ENCODE results near the gene TRIM14. TPM values are rescaled to one million over a fixed set of nuclear protein-coding genes. Genes with fewer than 3 reads are reported as not detected.
"Not testable (repeated sequence)": the region's sequence is repeated elsewhere in the genome, so short reads cannot be mapped to it uniquely, and the experiment has no call there.

The TRIM14 gene
- total RNA-seq, 1 experiment from 2014 or later: 11.9 TPM

DNA sequence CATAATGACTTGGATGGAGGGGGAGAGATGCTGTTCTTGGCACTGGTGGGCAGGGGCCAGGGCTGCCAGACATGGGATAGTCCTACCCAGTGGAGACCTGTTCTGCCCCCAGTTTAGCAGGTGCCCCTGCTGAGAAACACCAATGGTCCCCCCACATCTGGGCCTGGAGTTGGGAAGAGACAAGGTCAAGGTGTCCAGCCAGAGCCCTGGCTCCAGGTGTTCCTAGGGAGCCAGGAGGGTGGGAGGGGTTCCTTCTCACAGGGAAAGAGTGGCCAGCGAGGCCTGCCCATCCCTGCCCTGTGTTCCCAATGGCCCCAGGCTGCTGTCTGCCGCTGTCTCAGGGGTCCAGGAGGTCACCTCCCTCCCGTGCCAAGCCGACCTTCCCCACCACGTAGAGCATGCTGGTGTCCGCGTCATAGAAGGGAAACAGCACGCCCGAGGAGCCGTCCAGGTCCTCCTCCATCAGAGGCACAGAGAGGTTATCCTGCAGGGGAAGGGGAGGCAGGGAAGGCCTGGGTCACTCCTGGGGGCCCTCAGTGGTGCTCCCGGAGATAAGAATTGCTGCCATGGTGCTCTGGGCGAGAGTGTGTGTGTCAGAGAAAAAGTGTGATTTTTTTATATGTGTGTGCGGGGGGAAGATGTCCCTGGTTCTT, 11.7 kb upstream of the TRIM14 start:
- no peak for TF ChIP-seq RELA (CRISPR knock-in tag; IDR thresholded peaks at IDR 0.05; ENCODE audit: borderline replicate concordance)
- TF ChIP-seq, protein P1, sequence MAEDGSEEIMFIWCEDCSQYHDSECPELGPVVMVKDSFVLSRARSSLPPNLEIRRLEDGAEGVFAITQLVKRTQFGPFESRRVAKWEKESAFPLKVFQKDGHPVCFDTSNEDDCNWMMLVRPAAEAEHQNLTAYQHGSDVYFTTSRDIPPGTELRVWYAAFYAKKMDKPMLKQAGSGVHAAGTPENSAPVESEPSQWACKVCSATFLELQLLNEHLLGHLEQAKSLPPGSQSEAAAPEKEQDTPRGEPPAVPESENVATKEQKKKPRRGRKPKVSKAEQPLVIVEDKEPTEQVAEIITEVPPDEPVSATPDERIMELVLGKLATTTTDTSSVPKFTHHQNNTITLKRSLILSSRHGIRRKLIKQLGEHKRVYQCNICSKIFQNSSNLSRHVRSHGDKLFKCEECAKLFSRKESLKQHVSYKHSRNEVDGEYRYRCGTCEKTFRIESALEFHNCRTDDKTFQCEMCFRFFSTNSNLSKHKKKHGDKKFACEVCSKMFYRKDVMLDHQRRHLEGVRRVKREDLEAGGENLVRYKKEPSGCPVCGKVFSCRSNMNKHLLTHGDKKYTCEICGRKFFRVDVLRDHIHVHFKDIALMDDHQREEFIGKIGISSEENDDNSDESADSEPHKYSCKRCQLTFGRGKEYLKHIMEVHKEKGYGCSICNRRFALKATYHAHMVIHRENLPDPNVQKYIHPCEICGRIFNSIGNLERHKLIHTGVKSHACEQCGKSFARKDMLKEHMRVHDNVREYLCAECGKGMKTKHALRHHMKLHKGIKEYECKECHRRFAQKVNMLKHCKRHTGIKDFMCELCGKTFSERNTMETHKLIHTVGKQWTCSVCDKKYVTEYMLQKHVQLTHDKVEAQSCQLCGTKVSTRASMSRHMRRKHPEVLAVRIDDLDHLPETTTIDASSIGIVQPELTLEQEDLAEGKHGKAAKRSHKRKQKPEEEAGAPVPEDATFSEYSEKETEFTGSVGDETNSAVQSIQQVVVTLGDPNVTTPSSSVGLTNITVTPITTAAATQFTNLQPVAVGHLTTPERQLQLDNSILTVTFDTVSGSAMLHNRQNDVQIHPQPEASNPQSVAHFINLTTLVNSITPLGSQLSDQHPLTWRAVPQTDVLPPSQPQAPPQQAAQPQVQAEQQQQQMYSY (CRISPR knock-in tag; IDR thresholded peaks at IDR 0.05): no peak
- TF ChIP-seq ZNF671 (CRISPR knock-in tag; IDR thresholded peaks at IDR 0.05): no peak
- TF ChIP-seq RORB (CRISPR knock-in tag; IDR thresholded peaks at IDR 0.05): no peak
- TF ChIP-seq JUN (CRISPR knock-in tag; IDR thresholded peaks at IDR 0.05): no peak
- TF ChIP-seq CBFB (CRISPR knock-in tag; IDR thresholded peaks at IDR 0.05; ENCODE audit: low read depth): no peak
- TF ChIP-seq, protein P2, sequence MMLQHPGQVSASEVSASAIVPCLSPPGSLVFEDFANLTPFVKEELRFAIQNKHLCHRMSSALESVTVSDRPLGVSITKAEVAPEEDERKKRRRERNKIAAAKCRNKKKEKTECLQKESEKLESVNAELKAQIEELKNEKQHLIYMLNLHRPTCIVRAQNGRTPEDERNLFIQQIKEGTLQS (CRISPR knock-in tag; conservative IDR thresholded peaks at IDR 0.05): no peak
- TF ChIP-seq TEAD4 (CRISPR knock-in tag; IDR thresholded peaks at IDR 0.05): no peak
- TF ChIP-seq, protein P3, sequence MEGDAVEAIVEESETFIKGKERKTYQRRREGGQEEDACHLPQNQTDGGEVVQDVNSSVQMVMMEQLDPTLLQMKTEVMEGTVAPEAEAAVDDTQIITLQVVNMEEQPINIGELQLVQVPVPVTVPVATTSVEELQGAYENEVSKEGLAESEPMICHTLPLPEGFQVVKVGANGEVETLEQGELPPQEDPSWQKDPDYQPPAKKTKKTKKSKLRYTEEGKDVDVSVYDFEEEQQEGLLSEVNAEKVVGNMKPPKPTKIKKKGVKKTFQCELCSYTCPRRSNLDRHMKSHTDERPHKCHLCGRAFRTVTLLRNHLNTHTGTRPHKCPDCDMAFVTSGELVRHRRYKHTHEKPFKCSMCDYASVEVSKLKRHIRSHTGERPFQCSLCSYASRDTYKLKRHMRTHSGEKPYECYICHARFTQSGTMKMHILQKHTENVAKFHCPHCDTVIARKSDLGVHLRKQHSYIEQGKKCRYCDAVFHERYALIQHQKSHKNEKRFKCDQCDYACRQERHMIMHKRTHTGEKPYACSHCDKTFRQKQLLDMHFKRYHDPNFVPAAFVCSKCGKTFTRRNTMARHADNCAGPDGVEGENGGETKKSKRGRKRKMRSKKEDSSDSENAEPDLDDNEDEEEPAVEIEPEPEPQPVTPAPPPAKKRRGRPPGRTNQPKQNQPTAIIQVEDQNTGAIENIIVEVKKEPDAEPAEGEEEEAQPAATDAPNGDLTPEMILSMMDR (IDR thresholded peaks at IDR 0.05): no peak
- TF ChIP-seq SMAD4 (CRISPR knock-in tag; IDR thresholded peaks at IDR 0.05): no peak
- no peak for TF ChIP-seq SP1 (CRISPR knock-in tag; conservative IDR thresholded peaks at IDR 0.05)
- no peak for TF ChIP-seq GRHL2 (CRISPR knock-in tag; IDR thresholded peaks at IDR 0.05; ENCODE audit: insufficient replicate concordance, severe bottlenecking)
- no peak for TF ChIP-seq KAT7 (CRISPR knock-in tag; IDR thresholded peaks at IDR 0.05; ENCODE audit: borderline replicate concordance)
- no peak for TF ChIP-seq ZNF396 (CRISPR knock-in tag; IDR thresholded peaks at IDR 0.05; ENCODE audit: borderline replicate concordance)
- no peak for TF ChIP-seq CREB1 (CRISPR knock-in tag; IDR thresholded peaks at IDR 0.05)
- no peak for TF ChIP-seq NR3C1 (CRISPR knock-in tag; conservative IDR thresholded peaks at IDR 0.05; ENCODE audit: low read depth)
- TF ChIP-seq, protein P4, sequence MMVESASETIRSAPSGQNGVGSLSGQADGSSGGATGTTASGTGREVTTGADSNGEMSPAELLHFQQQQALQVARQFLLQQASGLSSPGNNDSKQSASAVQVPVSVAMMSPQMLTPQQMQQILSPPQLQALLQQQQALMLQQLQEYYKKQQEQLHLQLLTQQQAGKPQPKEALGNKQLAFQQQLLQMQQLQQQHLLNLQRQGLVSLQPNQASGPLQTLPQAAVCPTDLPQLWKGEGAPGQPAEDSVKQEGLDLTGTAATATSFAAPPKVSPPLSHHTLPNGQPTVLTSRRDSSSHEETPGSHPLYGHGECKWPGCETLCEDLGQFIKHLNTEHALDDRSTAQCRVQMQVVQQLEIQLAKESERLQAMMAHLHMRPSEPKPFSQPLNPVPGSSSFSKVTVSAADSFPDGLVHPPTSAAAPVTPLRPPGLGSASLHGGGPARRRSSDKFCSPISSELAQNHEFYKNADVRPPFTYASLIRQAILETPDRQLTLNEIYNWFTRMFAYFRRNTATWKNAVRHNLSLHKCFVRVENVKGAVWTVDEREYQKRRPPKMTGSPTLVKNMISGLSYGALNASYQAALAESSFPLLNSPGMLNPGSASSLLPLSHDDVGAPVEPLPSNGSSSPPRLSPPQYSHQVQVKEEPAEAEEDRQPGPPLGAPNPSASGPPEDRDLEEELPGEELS (CRISPR knock-in tag; IDR thresholded peaks at IDR 0.05): no peak
- TF ChIP-seq TCF7 (CRISPR knock-in tag; IDR thresholded peaks at IDR 0.05; ENCODE audit: low read depth): no peak
- TF ChIP-seq ZNF121 (CRISPR knock-in tag; IDR thresholded peaks at IDR 0.05): no peak
- POLR2A ChIA-PET: no interaction called here
- no peak overlapping the region for H3K27ac Mint-ChIP-seq
- H3K36me3 Mint-ChIP-seq: peaks cover 58% of the 10 kb centered on the region
- DNase-seq (ENCODE audit: low spot score) (no peak), ATAC-seq (no peak)
- CTCF ChIA-PET: no interaction called here
- H3K4me3 Mint-ChIP-seq: no peak overlapping the region
- no peaks in the 10 kb centered on the region for H3K9me3 Mint-ChIP-seq
- H3K4me1 Mint-ChIP-seq: peaks cover 6% of the 10 kb centered on the region
- no peaks in the 10 kb centered on the region for H3K27me3 Mint-ChIP-seq (ENCODE audit: low read depth)

DNA sequence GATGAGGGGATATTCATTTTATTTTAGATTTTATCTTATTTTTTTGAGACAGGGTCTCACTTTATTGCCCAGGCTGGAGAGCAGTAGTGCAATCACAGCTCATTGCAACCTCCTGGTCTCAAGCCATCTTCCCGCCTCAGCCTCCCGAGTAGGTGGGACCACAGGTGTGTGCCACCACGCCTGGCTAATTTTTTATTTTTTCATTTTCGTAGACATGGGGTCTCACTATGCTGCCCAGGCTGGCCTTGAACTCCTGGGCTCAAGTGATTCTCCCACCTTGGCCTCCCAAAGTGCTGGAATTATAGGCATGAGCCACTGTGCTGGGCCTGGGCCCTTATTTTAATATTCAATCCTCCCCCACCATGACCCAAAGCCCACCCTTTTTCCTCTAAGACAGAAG, 11.0 kb upstream of the TRIM14 start:
- H3K27ac Mint-ChIP-seq; DNase-seq (ENCODE audit: low spot score); H3K9me3 Mint-ChIP-seq; H3K27me3 Mint-ChIP-seq (ENCODE audit: low read depth); H3K4me3 Mint-ChIP-seq; H3K4me1 Mint-ChIP-seq; ATAC-seq; POLR2A ChIA-PET: not testable (repeated sequence)
- CTCF ChIA-PET: interaction anchor here (0.6 kb wide), 1 partner anchor 64 kb away, joined by 4 read pairs; no protein-coding TSS in a partner anchor
- H3K36me3 Mint-ChIP-seq: peaks cover 60% of the 10 kb centered on the region

All from WTC11 (cell line).